H1 (cell line): ENCODE results near the gene TGM6. TPM values are rescaled to one million over a fixed set of nuclear protein-coding genes. Genes with fewer than 3 reads are reported as not detected.

ENCODE experiments used
- CTCF ChIA-PET: fragments of 300-600 bp; sonication (Branson Sonifier 250); formaldehyde crosslinking; loops from one replicate; lab custom pipeline; 2021; ENCODE audit not compliant: partially characterized antibody; lab: Charles Lee
- POLR2A ChIA-PET: fragments of 300-600 bp; sonication (Branson Sonifier 250); formaldehyde crosslinking; loops from one replicate; lab custom pipeline; 2021; ENCODE audit warnings: inconsistent platforms; ENCODE audit not compliant: partially characterized antibody; lab: Charles Lee
- DNase-seq, 2 experiments: peaks; one replicate each; pipeline versions ENCODE4 v3.0.0 to v3.0.0-alpha.2; 2010 to 2022; ENCODE audit warnings: low spot score in 2 of 2, low read depth in 1 of 2, mixed read lengths in 1 of 2
- FAIRE-seq: peaks from 2 replicates; lab custom pipeline; 2011; peaks lifted over from hg19 to GRCh38; lab: Jason Lieb, UNC
- H2AFZ ChIP-seq: 2 replicates; pipeline ENCODE4 v1.8.1; 2012; ENCODE audit warnings: low read length, inconsistent platforms
- H2AK5ac ChIP-seq: 2 replicates; pipeline ENCODE4 v1.6.1; 2013; ENCODE audit warnings: low read depth, low read length
- H2BK120ac ChIP-seq: replicated peaks from 2 replicates; pipeline ENCODE3; 2013; ENCODE audit warnings: low read depth, low read length, inconsistent platforms
- H2BK12ac ChIP-seq: 2 replicates; pipeline ENCODE4 v1.6.1; 2013; ENCODE audit warnings: low read depth, low read length
- H2BK15ac ChIP-seq: 2 replicates; pipeline ENCODE4 v1.6.1; 2013; ENCODE audit warnings: low read length
- H2BK20ac ChIP-seq: 2 replicates; pipeline ENCODE4 v1.6.1; 2013; ENCODE audit warnings: low read length
- H2BK5ac ChIP-seq: 2 replicates; pipeline ENCODE4 v1.6.1; 2013; ENCODE audit warnings: low read depth, low read length
- H3K14ac ChIP-seq: 2 replicates; pipeline ENCODE4 v1.6.1; 2013; ENCODE audit warnings: inconsistent platforms; ENCODE audit not compliant: insufficient read length
- H3K18ac ChIP-seq: 2 replicates; pipeline ENCODE4 v1.6.1; 2013; ENCODE audit warnings: low read length; ENCODE audit errors: extremely low read depth
- H3K23ac ChIP-seq: 2 replicates; pipeline ENCODE4 v1.6.1; 2013; ENCODE audit warnings: inconsistent platforms; ENCODE audit not compliant: insufficient read length
- H3K23me2 ChIP-seq: 2 replicates; pipeline ENCODE4 v1.6.1; 2013; ENCODE audit warnings: low read depth, low read length
- H3K27ac ChIP-seq: 2 replicates; pipeline ENCODE4 v1.6.1; 2011; ENCODE audit warnings: low read depth, low read length, inconsistent platforms
- H3K27me3 ChIP-seq, 4 experiments: replicated peaks in 1 of 4; 1 replicate in 1 of 4; 2 replicates in 3 of 4; pipeline versions ENCODE4 v1.6.1 to v1.8.1; 2011 to 2013; ENCODE audit warnings: low read length in 3 of 4, mild to moderate bottlenecking in 3 of 4, inconsistent platforms in 2 of 4, mixed read lengths in 2 of 4, moderate library complexity in 1 of 4; ENCODE audit not compliant: control insufficient read depth in 3 of 4, insufficient read depth in 3 of 4; ENCODE audit errors: extremely low read depth in 1 of 4
- H3K36me3 ChIP-seq, 4 experiments: 2 replicates each; pipeline versions ENCODE4 v1.6.1 to v1.8.1; 2011 to 2013; ENCODE audit warnings: mild to moderate bottlenecking in 4 of 4, low read length in 3 of 4, moderate library complexity in 2 of 4, control low read depth in 1 of 4, inconsistent platforms in 1 of 4; ENCODE audit not compliant: insufficient read depth in 4 of 4, control insufficient read depth in 2 of 4
- H3K4ac ChIP-seq: replicated peaks from 2 replicates; pipeline ENCODE3; 2013; ENCODE audit warnings: low read length, low read depth, mixed read lengths, inconsistent platforms; ENCODE audit not compliant: insufficient read length
- H3K4me1 ChIP-seq, 4 experiments: replicated peaks in 1 of 4; 1 replicate in 1 of 4; 2 replicates in 3 of 4; pipeline versions ENCODE4 v1.6.1 to v1.8.1; 2011 to 2013; ENCODE audit warnings: low read length in 3 of 4, inconsistent platforms in 2 of 4, mixed read lengths in 1 of 4; ENCODE audit not compliant: insufficient read depth in 4 of 4, control insufficient read depth in 3 of 4
- H3K4me2 ChIP-seq, 2 experiments: 2 replicates each; pipeline versions ENCODE4 v1.6.1 to v1.8.1; 2011 to 2013; ENCODE audit warnings: low read depth in 2 of 2, low read length in 2 of 2, control low read depth in 1 of 2, inconsistent platforms in 1 of 2, mild to moderate bottlenecking in 1 of 2; ENCODE audit not compliant: insufficient read depth in 1 of 2
- H3K4me3 ChIP-seq, 4 experiments: fragments of 200-600, 300-600 bp in 1 of 4; sonication (generic), shearing (Covaris generic), sonication (Bioruptor Twin) in 1 of 4; 2 replicates each; pipeline versions ENCODE4 v1.5.1 to v1.8.1; 2011 to 2016; ENCODE audit warnings: low read length in 4 of 4, low read depth in 3 of 4, control low read depth in 2 of 4, inconsistent platforms in 2 of 4, mild to moderate bottlenecking in 2 of 4, mixed read lengths in 1 of 4, moderate library complexity in 1 of 4; ENCODE audit not compliant: insufficient read depth in 2 of 4; ENCODE audit errors: extremely low read depth in 1 of 4
- H3K56ac ChIP-seq: replicated peaks from 2 replicates; pipeline ENCODE3; 2013; ENCODE audit warnings: low read depth, mild to moderate bottlenecking, mixed read lengths, low read length, inconsistent platforms; ENCODE audit not compliant: insufficient read length
- H3K79me1 ChIP-seq: 2 replicates; pipeline ENCODE4 v1.6.1; 2013; ENCODE audit warnings: low read depth, low read length, control low read depth
- H3K79me2 ChIP-seq, 2 experiments: 2 replicates each; pipeline versions ENCODE4 v1.6.1 to v1.8.1; 2012 to 2013; ENCODE audit warnings: low read length in 2 of 2, mild to moderate bottlenecking in 2 of 2, inconsistent platforms in 1 of 2; ENCODE audit not compliant: insufficient read depth in 2 of 2, control insufficient read depth in 1 of 2
- H3K9ac ChIP-seq, 4 experiments: replicated peaks in 1 of 4; 1 replicate in 1 of 4; 2 replicates in 3 of 4; pipeline versions ENCODE4 v1.6.1 to v1.8.1; 2011 to 2013; ENCODE audit warnings: low read depth in 3 of 4, low read length in 3 of 4, control low read depth in 2 of 4, mild to moderate bottlenecking in 2 of 4, moderate library complexity in 2 of 4, inconsistent platforms in 1 of 4; ENCODE audit errors: extremely low read depth in 1 of 4
- H3K9me3 ChIP-seq, 2 experiments: 2 replicates each; pipeline versions ENCODE4 v1.6.1 to v1.8.1; 2012 to 2013; ENCODE audit warnings: mild to moderate bottlenecking in 2 of 2, moderate library complexity in 2 of 2, control low read depth in 1 of 2, inconsistent platforms in 1 of 2, low read depth in 1 of 2, low read length in 1 of 2, mixed read lengths in 1 of 2; ENCODE audit not compliant: insufficient read depth in 2 of 2
- H4K20me1 ChIP-seq, 2 experiments: replicated peaks in 1 of 2; 2 replicates each; pipeline versions ENCODE3 to v1.8.1; 2011 to 2013; ENCODE audit warnings: inconsistent platforms in 2 of 2, low read length in 2 of 2, mild to moderate bottlenecking in 1 of 2; ENCODE audit not compliant: insufficient read depth in 2 of 2, control insufficient read depth in 1 of 2
- H4K5ac ChIP-seq: 2 replicates; pipeline ENCODE4 v1.6.1; 2013; ENCODE audit warnings: low read length, low read depth, mixed read lengths, inconsistent platforms; ENCODE audit not compliant: insufficient read length
- H4K8ac ChIP-seq: 2 replicates; pipeline ENCODE4 v1.8.0; 2013; ENCODE audit warnings: mild to moderate bottlenecking, moderate library complexity, low read length, inconsistent platforms; ENCODE audit not compliant: insufficient read depth; ENCODE audit errors: extremely low read depth
- H4K91ac ChIP-seq: replicated peaks from 2 replicates; pipeline ENCODE3; 2013; ENCODE audit warnings: low read length, mixed read lengths, inconsistent platforms; ENCODE audit not compliant: insufficient read length
- BCL11A ChIP-seq, 2 experiments: IDR thresholded peaks; one replicate each; pipeline ENCODE4 v1.6.1; 2011; ENCODE audit warnings: low read depth in 2 of 2, low read length in 2 of 2, mild to moderate bottlenecking in 2 of 2
- CHD2 ChIP-seq: IDR thresholded peaks from 2 replicates; pipeline ENCODE4 v1.6.1; 2012; ENCODE audit warnings: low read length, improper control_type of control experiment
- CTBP2 ChIP-seq: IDR thresholded peaks from 2 replicates; pipeline ENCODE4 v1.7.0; 2011; ENCODE audit warnings: borderline replicate concordance, mild to moderate bottlenecking, moderate library complexity, mixed read lengths, low read length; ENCODE audit not compliant: insufficient read depth, insufficient read length
- EGR1 ChIP-seq: IDR thresholded peaks from 2 replicates; pipeline ENCODE4 v1.6.1; 2011; ENCODE audit warnings: low read depth, low read length, borderline replicate concordance
- KDM1A ChIP-seq: fragments of 200-600, 300-600 bp; sonication (generic); IDR thresholded peaks from 2 replicates; pipeline ENCODE4 v1.7.1; 2016; ENCODE audit warnings: mild to moderate bottlenecking, low read length, borderline replicate concordance
- MAFK ChIP-seq: IDR thresholded peaks from 2 replicates; pipeline ENCODE4 v1.6.1; 2012; ENCODE audit warnings: low read depth, mild to moderate bottlenecking, improper control_type of control experiment, low read length
- RAD21 ChIP-seq, 2 experiments: IDR thresholded peaks in 1 of 2; conservative IDR thresholded peaks in 1 of 2; 2 replicates each; pipeline ENCODE4 v1.6.1; 2011; ENCODE audit warnings: low read depth in 2 of 2, low read length in 2 of 2, improper control_type of control experiment in 1 of 2, inconsistent platforms in 1 of 2, mild to moderate bottlenecking in 1 of 2, moderate library complexity in 1 of 2
- RBBP5 ChIP-seq: IDR thresholded peaks from 2 replicates; pipeline ENCODE4 v1.7.1; 2012; ENCODE audit warnings: low read depth, mild to moderate bottlenecking, inconsistent platforms, low read length, moderate library complexity, borderline replicate concordance
- SIN3A ChIP-seq, 2 experiments: IDR thresholded peaks in 1 of 2; conservative IDR thresholded peaks in 1 of 2; 2 replicates each; pipeline ENCODE4 v1.6.1; 2011 to 2012; ENCODE audit warnings: low read length in 2 of 2, improper control_type of control experiment in 1 of 2, low read depth in 1 of 2, mild to moderate bottlenecking in 1 of 2
- SIX5 ChIP-seq: IDR thresholded peaks from 2 replicates; pipeline ENCODE4 v1.6.1; 2011; ENCODE audit warnings: mild to moderate bottlenecking, low read depth, low read length
- YY1 ChIP-seq: IDR thresholded peaks from 2 replicates; pipeline ENCODE4 v1.6.1; 2011; ENCODE audit warnings: low read depth, mild to moderate bottlenecking, low read length
- WGBS, 2 experiments: shearing (Covaris generic) in 1 of 2; methylation state at CpG; one replicate each; pipeline versions ENCODE4 v1.1.6 to v1.1.7; 2013 to 2015; ENCODE audit warnings: low lambda C conversion rate in 2 of 2, mixed read lengths in 2 of 2, inconsistent platforms in 1 of 2, low coverage in 1 of 2, missing lambda C conversion rate in 1 of 2; ENCODE audit not compliant: insufficient replicate concordance in 2 of 2, insufficient coverage in 1 of 2, insufficient read length in 1 of 2; ENCODE audit errors: extremely low coverage in 1 of 2, missing lambda C conversion rate in 1 of 2; 5-methylcytosine and 5-hydroxymethylcytosine counted together
- polyA plus RNA-seq, 7 experiments: library from polyadenylated mRNA; depleted of rRNA in 3 of 7; stranded (reverse) in 5 of 7; unstranded in 2 of 7; fragments of >200 nt in 5 of 7; fragments of 200-250 nt in 2 of 7; gene quantifications; 1 replicate in 5 of 7; 2 replicates in 1 of 7; 4 replicates in 1 of 7; pipeline versions ENCODE4 v1.2.1 to v1.2.3, GENCODE V29; 2011 to 2013; ENCODE audit warnings: missing spikeins in 2 of 7, mixed read lengths in 2 of 7
- total RNA-seq: library from RNA; stranded (reverse); fragmentation: NEBNext Ultra II Directional; extraction: Animal tissue kit (Norgen Biotek cat#: 25700); gene quantifications from 2 replicates; pipeline ENCODE4 v1.2.1, GENCODE V29; 2021
- TF ChIP-seq, protein P1 (sequence below): IDR thresholded peaks from 2 replicates; pipeline ENCODE4 v1.6.1; 2012; ENCODE audit warnings: low read length, inconsistent platforms

The TGM6 gene
- total and polyA plus RNA-seq, 2 of the 8 experiments (the other 6 are each of a cell fraction or from before 2014, with no cell fraction given): 0.03 TPM; not detected in 1

DNA sequence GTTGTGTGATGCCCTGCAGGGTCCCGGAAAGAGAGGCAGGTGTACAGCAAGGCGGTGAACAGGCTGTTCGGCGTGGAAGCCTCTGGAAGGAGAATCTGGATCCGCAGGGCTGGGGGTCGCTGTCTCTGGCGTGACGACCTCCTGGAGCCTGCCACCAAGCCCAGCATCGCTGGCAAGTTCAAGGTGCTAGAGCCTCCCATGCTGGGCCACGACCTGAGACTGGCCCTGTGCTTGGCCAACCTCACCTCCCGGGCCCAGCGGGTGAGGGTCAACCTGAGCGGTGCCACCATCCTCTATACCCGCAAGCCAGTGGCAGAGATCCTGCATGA lies 36.5 kb downstream of the TGM6 start:
- Histone ChIP-seq H3K4ac (no peak overlapping the region), H3K14ac (no peak overlapping the region), H2BK20ac (no peak overlapping the region), H4K8ac (no peak overlapping the region), H3K79me1 (no peaks in the 10 kb centered on the region), H2AK5ac (no peak overlapping the region), H2BK12ac (no peak overlapping the region), H3K4me2 (no peak overlapping the region), H3K56ac (no peak overlapping the region), H3K4me3 (no peak overlapping the region), H4K20me1 (no peaks in the 10 kb centered on the region), H2BK15ac (no peak overlapping the region), H3K23ac (no peak overlapping the region), H2BK120ac (no peak overlapping the region), H3K79me2 (no peaks in the 10 kb centered on the region), H3K9me3 (no peaks in the 10 kb centered on the region), H3K27ac (no peak overlapping the region; the same call in 1 of the 2 replicates), H3K18ac (no peak overlapping the region; the same call in 1 of the 2 replicates), H4K5ac (no peak overlapping the region), H2BK5ac (no peak overlapping the region), H4K91ac (no peak overlapping the region), H3K9ac (no peak overlapping the region), H3K36me3 (no peaks in the 10 kb centered on the region), H3K23me2 (no peaks in the 10 kb centered on the region), H2AFZ (no peak overlapping the region)
- POLR2A ChIA-PET: no interaction called here
- WGBS, 2 experiments: 93% methylated on average over 14 of the region's 14 CpGs; no CpG with 5 or more reads in 1 of the 2 experiments
- CTCF ChIA-PET: interaction anchor here (0.8 to 1.0 kb wide), 2 partner anchors 18 to 29 kb away, joined by 3 to 6 read pairs; no protein-coding TSS in a partner anchor
- no peak for FAIRE-seq
- DNase-seq: no peak
- TF ChIP-seq SIN3A (conservative IDR thresholded peaks at IDR 0.05 in 1 of 2, IDR thresholded peaks at IDR 0.05 in 1 of 2; ENCODE audit: low read depth in 1 of 2, low read length in 2 of 2): no peak
- no peak for TF ChIP-seq EGR1
- no peak for TF ChIP-seq RAD21 (IDR thresholded peaks at IDR 0.05 in 1 of 2, conservative IDR thresholded peaks at IDR 0.05 in 1 of 2; ENCODE audit: low read depth in 2 of 2, low read length in 2 of 2)
- no peak for TF ChIP-seq BCL11A (IDR thresholded peaks at IDR 0.05; ENCODE audit: low read depth in 2 of 2, low read length in 2 of 2)
- no peak for TF ChIP-seq KDM1A
- no peak for TF ChIP-seq MAFK
- TF ChIP-seq SIX5: no peak
- no peak for TF ChIP-seq CTBP2
- no peak for TF ChIP-seq CHD2
- TF ChIP-seq, protein P1, sequence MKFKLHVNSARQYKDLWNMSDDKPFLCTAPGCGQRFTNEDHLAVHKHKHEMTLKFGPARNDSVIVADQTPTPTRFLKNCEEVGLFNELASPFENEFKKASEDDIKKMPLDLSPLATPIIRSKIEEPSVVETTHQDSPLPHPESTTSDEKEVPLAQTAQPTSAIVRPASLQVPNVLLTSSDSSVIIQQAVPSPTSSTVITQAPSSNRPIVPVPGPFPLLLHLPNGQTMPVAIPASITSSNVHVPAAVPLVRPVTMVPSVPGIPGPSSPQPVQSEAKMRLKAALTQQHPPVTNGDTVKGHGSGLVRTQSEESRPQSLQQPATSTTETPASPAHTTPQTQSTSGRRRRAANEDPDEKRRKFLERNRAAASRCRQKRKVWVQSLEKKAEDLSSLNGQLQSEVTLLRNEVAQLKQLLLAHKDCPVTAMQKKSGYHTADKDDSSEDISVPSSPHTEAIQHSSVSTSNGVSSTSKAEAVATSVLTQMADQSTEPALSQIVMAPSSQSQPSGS: no peak
- TF ChIP-seq YY1: no peak
- no peak for TF ChIP-seq RBBP5
- TF ChIP-seq, all 59 proteins: peak for 0
- no peaks in the 10 kb centered on the region for H3K4me1 ChIP-seq
- no peaks in the 10 kb centered on the region for H3K27me3 ChIP-seq
